Measurements from ENCODE around the gene TOMM70.

DNA sequence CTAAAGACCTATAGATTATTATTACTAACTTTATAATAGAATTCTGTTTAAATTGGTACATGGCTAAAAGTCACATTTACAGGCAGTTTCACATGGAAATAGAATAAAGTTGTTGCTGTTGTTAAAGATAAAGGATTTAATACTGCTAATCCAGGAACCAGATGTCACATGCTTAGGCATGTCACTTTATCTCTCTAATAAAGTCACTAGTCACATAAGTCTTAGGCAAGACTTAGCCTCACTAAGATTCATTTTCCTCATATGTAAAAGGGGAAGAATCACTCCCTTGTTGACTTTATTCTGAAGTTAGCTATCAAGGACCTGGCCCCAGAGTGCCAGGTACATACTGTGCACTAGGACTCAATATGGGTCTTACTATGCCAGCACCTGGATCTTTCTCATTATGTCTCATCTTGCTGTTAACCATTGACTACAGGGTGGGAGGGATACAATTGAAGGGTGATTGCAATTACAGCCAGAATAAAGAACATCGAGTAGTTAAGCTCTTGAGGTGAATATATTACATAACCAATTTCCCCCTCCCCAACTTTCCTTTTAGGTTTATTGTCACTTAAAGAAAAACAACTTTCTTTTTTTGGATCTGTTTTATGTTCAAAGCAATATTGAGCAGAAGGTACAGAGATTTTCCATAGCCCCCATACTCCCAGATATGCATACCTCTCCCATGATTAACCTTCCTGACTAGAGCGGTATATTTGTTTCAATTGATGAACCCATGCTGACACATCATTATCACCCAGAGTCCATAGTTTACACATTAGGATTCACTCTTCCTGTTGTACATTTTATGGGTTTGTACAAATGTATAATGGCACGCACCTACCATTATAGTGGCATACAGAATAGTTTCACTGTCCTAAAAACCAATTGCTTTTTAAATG lies 37.1 kb upstream of the TOMM70 start:
- TF ChIP-seq, protein P1, sequence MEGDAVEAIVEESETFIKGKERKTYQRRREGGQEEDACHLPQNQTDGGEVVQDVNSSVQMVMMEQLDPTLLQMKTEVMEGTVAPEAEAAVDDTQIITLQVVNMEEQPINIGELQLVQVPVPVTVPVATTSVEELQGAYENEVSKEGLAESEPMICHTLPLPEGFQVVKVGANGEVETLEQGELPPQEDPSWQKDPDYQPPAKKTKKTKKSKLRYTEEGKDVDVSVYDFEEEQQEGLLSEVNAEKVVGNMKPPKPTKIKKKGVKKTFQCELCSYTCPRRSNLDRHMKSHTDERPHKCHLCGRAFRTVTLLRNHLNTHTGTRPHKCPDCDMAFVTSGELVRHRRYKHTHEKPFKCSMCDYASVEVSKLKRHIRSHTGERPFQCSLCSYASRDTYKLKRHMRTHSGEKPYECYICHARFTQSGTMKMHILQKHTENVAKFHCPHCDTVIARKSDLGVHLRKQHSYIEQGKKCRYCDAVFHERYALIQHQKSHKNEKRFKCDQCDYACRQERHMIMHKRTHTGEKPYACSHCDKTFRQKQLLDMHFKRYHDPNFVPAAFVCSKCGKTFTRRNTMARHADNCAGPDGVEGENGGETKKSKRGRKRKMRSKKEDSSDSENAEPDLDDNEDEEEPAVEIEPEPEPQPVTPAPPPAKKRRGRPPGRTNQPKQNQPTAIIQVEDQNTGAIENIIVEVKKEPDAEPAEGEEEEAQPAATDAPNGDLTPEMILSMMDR (IDR thresholded peaks at IDR 0.05), result no peak
- no peak for TF ChIP-seq POLR2A (IDR thresholded peaks at IDR 0.05)
